Mucosa of descending colon (tissue), 3 donors: ENCODE measurements around the gene FTCD. TPM values are rescaled to one million over a fixed set of nuclear protein-coding genes. Genes with fewer than 3 reads are reported as not detected.
A peak's percentile ranks its signal among the peaks of the same experiment; 100 is the strongest.

Experiments used
- ATAC-seq: fragments of 200-7000 bp; cut with Tn5 transposase; one replicate; pipeline ENCODE4 v1.9.1; 2020; ENCODE audit warnings: mild to moderate bottlenecking, moderate library complexity
- DNase-seq, 3 donors: peaks; one replicate each; pipeline ENCODE4 v3.0.0-alpha.2; 2020
- H3K36me3 ChIP-seq: fragments of 200-600 bp; one replicate; pipeline ENCODE4 v1.8.0; 2021; ENCODE audit warnings: low read depth, mild to moderate bottlenecking
- H3K4me1 ChIP-seq: fragments of 200-600 bp; one replicate; pipeline ENCODE4 v1.8.0; 2021; ENCODE audit warnings: low read depth, mild to moderate bottlenecking
- H3K4me3 ChIP-seq: fragments of 200-600 bp; one replicate; pipeline ENCODE4 v1.8.0; 2021; ENCODE audit warnings: mild to moderate bottlenecking
- H3K9me3 ChIP-seq: fragments of 200-600 bp; one replicate; pipeline ENCODE4 v1.8.0; 2021; ENCODE audit warnings: mild to moderate bottlenecking
- CTCF ChIP-seq: fragments of 200-600 bp; IDR thresholded peaks from one replicate; pipeline ENCODE4 v1.8.0; 2022; ENCODE audit warnings: antibody characterized with exemption, mild to moderate bottlenecking
- intact Hi-C, 2 donors: fragments of 100-400 bp; cut with DNase I in 1 of 2; cut with micrococcal nuclease in 1 of 2; formaldehyde crosslinking; loops; one replicate each; pipeline versions ENCODE4 v1.11.0 to v1.11.1; 2022; cut with DNase I, micrococcal nuclease
- total RNA-seq, 3 donors: library from RNA; stranded (reverse); fragmentation: NEBNext Ultra II Directional in 2 of 3; extraction: Animal tissue kit (Norgen Biotek cat#: 25700) in 2 of 3; gene quantifications; one replicate each; pipeline versions ENCODE4 v1.2.1 to v1.2.4, GENCODE V29; 2021 to 2023
- donor health status: DM: no; HTN: no; CAD: no; lungs with moderate emphysema.
- donor health status: DM: no; HTN: no; CAD: no.
- donor health status: DM: no; HTN: yes; CAD: no.

Gene FTCD
- total RNA-seq, 3 donors from 2014 or later: 0.36 to 2.1 TPM; not detected in 1

GRCh38 chr21:46191686-46192575, 36.6 kb upstream of the FTCD start:
- no peak for TF ChIP-seq CTCF
- peak in 1 of 3 donors; percentile 17 for DNase-seq
- intact Hi-C loops: no loop called here
- H3K4me1 ChIP-seq: no peaks in the 10 kb centered on the region
- H3K4me3 ChIP-seq: no peak overlapping the region
- ATAC-seq: no peak
- no peaks in the 10 kb centered on the region for H3K9me3 ChIP-seq
- H3K36me3 ChIP-seq: no peaks in the 10 kb centered on the region

GRCh38 chr21:46191257-46191685, 35.9 kb upstream of the FTCD start:
- no peaks in the 10 kb centered on the region for H3K36me3 ChIP-seq
- TF ChIP-seq CTCF: no peak
- H3K4me1 ChIP-seq: no peaks in the 10 kb centered on the region
- intact Hi-C loops: no loop called here
- ATAC-seq (peak; percentile 32), DNase-seq (peak in 1 of 3 donors; percentile 22)
- no peaks in the 10 kb centered on the region for H3K9me3 ChIP-seq
- no peak overlapping the region for H3K4me3 ChIP-seq

- ATAC-seq (no peak), DNase-seq (peak in 1 of 3 donors; percentile 14)
- TF ChIP-seq CTCF: no peak
- Histone ChIP-seq H3K9me3 (no peaks in the 10 kb centered on the region), H3K4me1 (no peaks in the 10 kb centered on the region), H3K36me3 (no peaks in the 10 kb centered on the region), H3K4me3 (no peak overlapping the region)
- intact Hi-C loops: no loop called here
These were observed 35.2 kb upstream of the FTCD start for GRCh38 chr21:46190491-46191131.

GRCh38 chr21:46189959-46190490, 34.6 kb upstream of the FTCD start:
- H3K4me1 ChIP-seq: peaks cover 2% of the 10 kb centered on the region
- ATAC-seq: peak; percentile 2
- intact Hi-C loops: no loop called here
- no peak for TF ChIP-seq CTCF
- H3K9me3 ChIP-seq: no peaks in the 10 kb centered on the region
- DNase-seq: peak in 1 of 3 donors; percentile 15
- no peaks in the 10 kb centered on the region for H3K36me3 ChIP-seq
- H3K4me3 ChIP-seq: no peak overlapping the region

GRCh38 chr21:46189213-46189958, 34.0 kb upstream of the FTCD start:
- intact Hi-C loops: no loop called here
- no peak for TF ChIP-seq CTCF
- no peak for DNase-seq
- H3K4me1 ChIP-seq: peaks cover 4% of the 10 kb centered on the region
- no peaks in the 10 kb centered on the region for H3K36me3 ChIP-seq
- H3K9me3 ChIP-seq: no peaks in the 10 kb centered on the region
- no peak overlapping the region for H3K4me3 ChIP-seq
- peak; percentile 55 for ATAC-seq
